Measurements from ENCODE around the gene WWOX.

DNA sequence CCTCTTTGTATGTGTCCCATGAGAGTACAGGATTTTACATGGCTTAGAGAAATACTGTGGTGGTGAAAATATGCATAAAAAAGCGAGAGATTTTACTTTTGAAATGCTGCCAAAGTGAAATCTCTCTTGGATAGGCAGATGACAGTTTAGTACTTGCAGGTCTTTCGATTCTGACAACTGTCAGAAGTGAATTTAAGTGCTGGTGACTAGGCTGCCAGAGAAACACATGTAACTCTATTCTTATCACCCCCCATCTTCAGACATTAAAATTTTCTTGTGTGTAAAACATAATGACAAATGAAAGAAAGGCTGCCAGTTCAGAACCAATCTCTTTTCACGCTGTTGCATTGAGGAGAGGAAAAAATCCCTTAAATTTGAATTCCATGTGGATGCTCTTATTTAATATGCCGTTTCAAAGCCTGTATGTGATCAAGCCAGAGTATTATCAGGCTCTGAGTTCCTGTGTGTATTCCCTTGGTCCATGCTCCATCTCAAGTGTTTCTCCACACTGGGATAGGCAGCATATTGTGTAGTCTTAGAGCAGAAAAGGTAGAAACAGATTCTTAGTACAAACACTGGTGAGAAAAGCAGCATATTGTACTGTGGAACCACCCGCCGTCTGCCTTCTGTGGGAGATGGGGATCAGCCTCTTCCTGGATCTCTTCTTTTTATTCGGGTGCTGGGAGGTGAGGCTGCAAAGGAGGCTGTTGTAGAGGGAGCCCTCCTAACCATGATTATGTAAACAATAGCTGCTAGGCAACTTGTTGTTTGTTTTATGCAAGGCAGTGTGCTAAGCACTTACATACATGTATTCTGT is 291.3 kb downstream of the WWOX start:
- TF ChIP-seq, protein P1, sequence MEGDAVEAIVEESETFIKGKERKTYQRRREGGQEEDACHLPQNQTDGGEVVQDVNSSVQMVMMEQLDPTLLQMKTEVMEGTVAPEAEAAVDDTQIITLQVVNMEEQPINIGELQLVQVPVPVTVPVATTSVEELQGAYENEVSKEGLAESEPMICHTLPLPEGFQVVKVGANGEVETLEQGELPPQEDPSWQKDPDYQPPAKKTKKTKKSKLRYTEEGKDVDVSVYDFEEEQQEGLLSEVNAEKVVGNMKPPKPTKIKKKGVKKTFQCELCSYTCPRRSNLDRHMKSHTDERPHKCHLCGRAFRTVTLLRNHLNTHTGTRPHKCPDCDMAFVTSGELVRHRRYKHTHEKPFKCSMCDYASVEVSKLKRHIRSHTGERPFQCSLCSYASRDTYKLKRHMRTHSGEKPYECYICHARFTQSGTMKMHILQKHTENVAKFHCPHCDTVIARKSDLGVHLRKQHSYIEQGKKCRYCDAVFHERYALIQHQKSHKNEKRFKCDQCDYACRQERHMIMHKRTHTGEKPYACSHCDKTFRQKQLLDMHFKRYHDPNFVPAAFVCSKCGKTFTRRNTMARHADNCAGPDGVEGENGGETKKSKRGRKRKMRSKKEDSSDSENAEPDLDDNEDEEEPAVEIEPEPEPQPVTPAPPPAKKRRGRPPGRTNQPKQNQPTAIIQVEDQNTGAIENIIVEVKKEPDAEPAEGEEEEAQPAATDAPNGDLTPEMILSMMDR (IDR thresholded peaks at IDR 0.05; ENCODE audit: poor library complexity), result no peak
- TF ChIP-seq EZH2 (IDR thresholded peaks at IDR 0.05; ENCODE audit: borderline replicate concordance), result no peak

Measured in hepatocyte (in vitro differentiated cells).